Measurements from ENCODE around the gene LYPD6B.
A peak's percentile ranks its signal among the peaks of the same experiment; 100 is the strongest.

Gene LYPD6B

GRCh38 chr2:149160701-149161217 lies 122.3 kb downstream of the LYPD6B start:
- peaks cover 21% of the 10 kb centered on the region for H3K4me1 ChIP-seq (ENCODE audit: control insufficient read depth, insufficient read depth, low read length)
- no peaks in the 10 kb centered on the region for H3K9me3 ChIP-seq (ENCODE audit: control insufficient read depth, insufficient read depth, low read length)
- H3K4me3 ChIP-seq (ENCODE audit: low read depth, low read length) = no peak overlapping the region
- H3K27me3 ChIP-seq (ENCODE audit: control insufficient read depth, insufficient read depth, low read length) = no peaks in the 10 kb centered on the region
- H3K36me3 ChIP-seq (ENCODE audit: control insufficient read depth, insufficient read depth, low read length) = no peaks in the 10 kb centered on the region
- H3K9ac ChIP-seq (ENCODE audit: low read depth, low read length) = no peak overlapping the region
- H3K27ac ChIP-seq (ENCODE audit: low read depth, low read length) = no peak overlapping the region

DNA sequence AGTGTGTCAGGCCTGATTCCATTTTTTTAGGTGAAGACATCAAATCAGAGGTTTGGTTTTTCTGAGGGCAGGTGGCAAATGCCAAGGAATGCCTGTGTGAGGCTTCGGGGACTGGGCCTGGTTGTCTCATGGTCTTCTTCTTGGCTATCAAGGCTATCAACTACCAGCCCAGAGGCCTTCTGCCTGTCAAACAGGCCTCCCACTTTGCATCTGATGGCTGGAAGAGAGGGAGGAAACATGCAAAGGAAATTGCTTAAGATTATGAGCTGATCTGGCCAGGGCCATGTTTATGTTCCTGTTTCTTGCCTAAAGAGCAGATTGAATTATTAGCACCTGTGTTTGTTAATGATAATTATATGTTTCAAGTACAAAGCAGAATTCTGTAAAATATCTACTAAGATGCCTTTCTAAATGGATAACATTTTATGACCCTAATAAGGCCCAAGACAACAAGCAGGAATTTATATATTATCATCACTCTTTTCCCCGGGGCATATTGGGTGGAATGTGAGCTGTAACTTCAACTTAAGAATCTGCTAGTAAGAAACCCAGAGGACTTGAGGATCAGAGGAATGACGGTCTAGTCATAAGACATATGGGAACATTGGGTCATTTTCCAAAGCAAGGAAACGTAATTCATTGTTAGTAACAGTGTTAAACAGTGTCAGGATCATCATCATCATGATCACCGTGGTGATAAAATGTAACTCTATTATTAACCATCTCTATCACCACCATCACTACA lies 123.2 kb downstream of the LYPD6B start:
- Histone ChIP-seq H3K9ac (ENCODE audit: low read depth, low read length) (no peak overlapping the region), H3K4me3 (ENCODE audit: low read depth, low read length) (no peak overlapping the region), H3K4me1 (ENCODE audit: control insufficient read depth, insufficient read depth, low read length) (peaks cover 21% of the 10 kb centered on the region), H3K27me3 (ENCODE audit: control insufficient read depth, insufficient read depth, low read length) (no peaks in the 10 kb centered on the region), H3K27ac (ENCODE audit: low read depth, low read length) (no peak overlapping the region), H3K9me3 (ENCODE audit: control insufficient read depth, insufficient read depth, low read length) (no peaks in the 10 kb centered on the region), H3K36me3 (ENCODE audit: control insufficient read depth, insufficient read depth, low read length) (no peaks in the 10 kb centered on the region)

DNA sequence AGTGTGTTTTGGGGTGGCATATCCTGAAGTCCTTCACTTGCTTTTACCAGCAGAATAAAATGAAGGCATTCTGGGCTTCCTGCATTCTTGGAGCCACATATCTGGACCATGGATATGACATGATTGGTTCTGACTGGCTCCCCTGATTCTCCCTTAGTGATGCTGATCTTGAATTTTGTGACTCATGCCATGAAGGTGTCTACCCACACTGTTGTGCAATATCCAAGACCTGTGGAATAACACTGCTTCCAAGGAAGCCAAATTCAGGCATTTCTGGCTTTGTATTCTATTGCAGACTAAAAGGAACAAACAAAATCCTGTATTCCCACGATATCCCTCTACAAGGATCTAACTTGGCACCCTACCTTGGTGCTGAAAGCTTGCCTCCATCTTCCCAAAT lies 125.8 kb downstream of the LYPD6B start:
- H3K4me1 ChIP-seq (ENCODE audit: control insufficient read depth, insufficient read depth, low read length) = peaks cover 21% of the 10 kb centered on the region
- no peak overlapping the region for H3K4me3 ChIP-seq (ENCODE audit: low read depth, low read length)
- no peak overlapping the region for H3K9ac ChIP-seq (ENCODE audit: low read depth, low read length)
- H3K36me3 ChIP-seq (ENCODE audit: control insufficient read depth, insufficient read depth, low read length) = no peaks in the 10 kb centered on the region
- H3K27ac ChIP-seq (ENCODE audit: low read depth, low read length) = no peak overlapping the region
- no peaks in the 10 kb centered on the region for H3K9me3 ChIP-seq (ENCODE audit: control insufficient read depth, insufficient read depth, low read length)
- no peaks in the 10 kb centered on the region for H3K27me3 ChIP-seq (ENCODE audit: control insufficient read depth, insufficient read depth, low read length)

GRCh38 chr2:149164827-149165226 lies 126.3 kb downstream of the LYPD6B start:
- no peak overlapping the region for H3K27ac ChIP-seq (ENCODE audit: low read depth, low read length)
- H3K9me3 ChIP-seq (ENCODE audit: control insufficient read depth, insufficient read depth, low read length) = no peaks in the 10 kb centered on the region
- H3K27me3 ChIP-seq (ENCODE audit: control insufficient read depth, insufficient read depth, low read length) = no peaks in the 10 kb centered on the region
- H3K4me1 ChIP-seq (ENCODE audit: control insufficient read depth, insufficient read depth, low read length) = peaks cover 20% of the 10 kb centered on the region
- H3K4me3 ChIP-seq (ENCODE audit: low read depth, low read length) = no peak overlapping the region
- no peak overlapping the region for H3K9ac ChIP-seq (ENCODE audit: low read depth, low read length)
- H3K36me3 ChIP-seq (ENCODE audit: control insufficient read depth, insufficient read depth, low read length) = no peaks in the 10 kb centered on the region

- Histone ChIP-seq H3K27ac (ENCODE audit: low read depth, low read length) (no peak overlapping the region), H3K9me3 (ENCODE audit: control insufficient read depth, insufficient read depth, low read length) (no peaks in the 10 kb centered on the region), H3K27me3 (ENCODE audit: control insufficient read depth, insufficient read depth, low read length) (no peaks in the 10 kb centered on the region), H3K9ac (ENCODE audit: low read depth, low read length) (no peak overlapping the region), H3K4me1 (ENCODE audit: control insufficient read depth, insufficient read depth, low read length) (peaks cover 17% of the 10 kb centered on the region), H3K36me3 (ENCODE audit: control insufficient read depth, insufficient read depth, low read length) (no peaks in the 10 kb centered on the region), H3K4me3 (ENCODE audit: low read depth, low read length) (no peak overlapping the region)
These were observed 128.7 kb downstream of the LYPD6B start for GRCh38 chr2:149167001-149167780.

DNA sequence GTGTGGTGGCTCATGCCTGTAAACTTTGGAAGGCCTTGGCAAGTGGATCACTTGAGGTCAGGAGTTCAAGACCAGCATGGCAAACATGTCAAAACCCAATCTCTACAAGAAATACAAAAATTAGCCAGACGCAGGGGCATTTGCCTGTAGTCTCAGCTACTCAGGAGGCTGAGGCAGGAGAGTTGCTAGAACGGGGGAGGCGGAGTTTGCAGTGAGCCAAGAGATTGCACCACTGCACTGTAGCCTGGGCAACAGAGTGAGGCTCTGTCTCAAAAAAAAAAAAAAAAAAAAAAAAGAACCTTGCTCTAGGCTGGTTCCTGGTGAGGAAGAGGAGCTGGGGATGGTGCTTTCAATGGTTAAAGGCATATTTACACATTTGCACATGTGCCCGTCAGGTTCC lies 129.4 kb downstream of the LYPD6B start:
- Histone ChIP-seq H3K27ac (ENCODE audit: low read depth, low read length) (no peak overlapping the region), H3K36me3 (ENCODE audit: control insufficient read depth, insufficient read depth, low read length) (no peaks in the 10 kb centered on the region), H3K9ac (ENCODE audit: low read depth, low read length) (no peak overlapping the region), H3K27me3 (ENCODE audit: control insufficient read depth, insufficient read depth, low read length) (no peaks in the 10 kb centered on the region), H3K9me3 (ENCODE audit: control insufficient read depth, insufficient read depth, low read length) (no peaks in the 10 kb centered on the region), H3K4me1 (ENCODE audit: control insufficient read depth, insufficient read depth, low read length) (peaks cover 13% of the 10 kb centered on the region), H3K4me3 (ENCODE audit: low read depth, low read length) (no peak overlapping the region)

DNA sequence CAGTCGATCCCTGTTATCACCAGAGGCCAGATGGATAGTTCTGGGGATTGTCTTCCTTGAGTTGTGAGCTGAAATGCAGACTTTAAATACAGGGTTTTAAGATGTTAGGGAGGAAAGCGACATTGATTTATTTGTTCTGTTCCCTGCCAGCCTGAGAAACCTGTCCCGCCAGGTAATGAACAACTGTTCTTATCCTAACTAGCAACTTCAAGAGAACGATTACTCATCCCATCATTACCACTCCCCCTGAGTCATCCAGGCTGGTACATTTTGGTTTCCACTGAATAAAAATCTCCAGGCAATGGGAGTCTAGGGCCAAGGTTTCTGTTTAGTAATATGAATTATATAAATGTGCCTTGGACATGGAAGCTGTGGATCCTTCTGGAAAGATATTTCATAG lies 131.2 kb downstream of the LYPD6B start:
- no peaks in the 10 kb centered on the region for H3K27me3 ChIP-seq (ENCODE audit: control insufficient read depth, insufficient read depth, low read length)
- no peaks in the 10 kb centered on the region for H3K36me3 ChIP-seq (ENCODE audit: control insufficient read depth, insufficient read depth, low read length)
- H3K27ac ChIP-seq (ENCODE audit: low read depth, low read length) = peak overlapping the region; percentile 59
- no peaks in the 10 kb centered on the region for H3K9me3 ChIP-seq (ENCODE audit: control insufficient read depth, insufficient read depth, low read length)
- H3K4me1 ChIP-seq (ENCODE audit: control insufficient read depth, insufficient read depth, low read length) = peaks cover 5% of the 10 kb centered on the region
- no peak overlapping the region for H3K9ac ChIP-seq (ENCODE audit: low read depth, low read length)
- no peak overlapping the region for H3K4me3 ChIP-seq (ENCODE audit: low read depth, low read length)

GRCh38 chr2:149170156-149170555 lies 131.7 kb downstream of the LYPD6B start:
- Histone ChIP-seq H3K9me3 (ENCODE audit: control insufficient read depth, insufficient read depth, low read length) (no peaks in the 10 kb centered on the region), H3K36me3 (ENCODE audit: control insufficient read depth, insufficient read depth, low read length) (no peaks in the 10 kb centered on the region), H3K9ac (ENCODE audit: low read depth, low read length) (no peak overlapping the region), H3K4me3 (ENCODE audit: low read depth, low read length) (no peak overlapping the region), H3K27ac (ENCODE audit: low read depth, low read length) (peak overlapping the region; percentile 33), H3K4me1 (ENCODE audit: control insufficient read depth, insufficient read depth, low read length) (peaks cover 5% of the 10 kb centered on the region), H3K27me3 (ENCODE audit: control insufficient read depth, insufficient read depth, low read length) (no peaks in the 10 kb centered on the region)

DNA sequence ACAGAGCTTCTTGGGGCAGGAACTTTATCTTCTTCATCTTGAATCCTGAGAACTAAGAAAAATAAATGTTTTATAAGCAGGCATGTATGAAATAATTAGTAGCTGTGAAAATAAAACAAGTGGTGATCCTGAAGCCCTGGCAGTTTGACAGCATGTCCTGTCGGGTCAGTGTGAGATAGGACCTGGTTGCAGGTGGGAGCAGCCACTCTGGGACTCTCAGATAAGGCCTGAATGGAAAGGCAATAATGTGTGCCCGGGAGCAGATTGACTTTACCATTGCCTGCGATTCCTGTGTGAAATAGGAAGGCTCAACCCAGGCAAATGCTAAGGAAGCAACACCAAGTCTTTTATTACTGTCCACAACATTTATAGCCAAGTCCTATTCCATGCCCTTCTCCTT lies 132.4 kb downstream of the LYPD6B start:
- H3K4me1 ChIP-seq (ENCODE audit: control insufficient read depth, insufficient read depth, low read length) = peaks cover 5% of the 10 kb centered on the region
- no peak overlapping the region for H3K9ac ChIP-seq (ENCODE audit: low read depth, low read length)
- no peaks in the 10 kb centered on the region for H3K36me3 ChIP-seq (ENCODE audit: control insufficient read depth, insufficient read depth, low read length)
- no peaks in the 10 kb centered on the region for H3K9me3 ChIP-seq (ENCODE audit: control insufficient read depth, insufficient read depth, low read length)
- H3K27me3 ChIP-seq (ENCODE audit: control insufficient read depth, insufficient read depth, low read length) = no peaks in the 10 kb centered on the region
- no peak overlapping the region for H3K4me3 ChIP-seq (ENCODE audit: low read depth, low read length)
- H3K27ac ChIP-seq (ENCODE audit: low read depth, low read length) = no peak overlapping the region

DNA sequence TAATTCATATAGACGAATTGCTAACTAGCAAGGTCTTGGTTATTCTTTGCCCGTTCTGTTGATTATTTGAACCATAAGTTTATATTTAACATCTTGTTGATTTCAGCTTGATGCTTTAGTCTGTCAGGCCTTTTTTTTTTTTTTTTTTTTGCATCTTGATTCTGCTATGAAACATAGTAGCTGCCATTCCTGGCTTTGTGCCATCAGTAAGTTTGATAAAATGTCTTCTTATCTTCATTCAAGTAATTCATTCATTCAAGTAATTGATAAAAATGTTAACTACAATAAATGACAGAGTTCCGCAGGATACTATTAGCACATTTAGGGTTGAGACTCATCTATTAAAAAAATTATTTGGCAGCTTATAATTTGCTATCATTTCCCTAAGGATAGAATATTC lies 134.7 kb downstream of the LYPD6B start:
- Histone ChIP-seq H3K27ac (ENCODE audit: low read depth, low read length) (no peak overlapping the region), H3K4me1 (ENCODE audit: control insufficient read depth, insufficient read depth, low read length) (no peaks in the 10 kb centered on the region), H3K4me3 (ENCODE audit: low read depth, low read length) (no peak overlapping the region), H3K9me3 (ENCODE audit: control insufficient read depth, insufficient read depth, low read length) (no peaks in the 10 kb centered on the region), H3K27me3 (ENCODE audit: control insufficient read depth, insufficient read depth, low read length) (no peaks in the 10 kb centered on the region), H3K36me3 (ENCODE audit: control insufficient read depth, insufficient read depth, low read length) (no peaks in the 10 kb centered on the region), H3K9ac (ENCODE audit: low read depth, low read length) (no peak overlapping the region)

GRCh38 chr2:149175956-149176355 lies 137.5 kb downstream of the LYPD6B start:
- no peak overlapping the region for H3K4me3 ChIP-seq (ENCODE audit: low read depth, low read length)
- H3K9ac ChIP-seq (ENCODE audit: low read depth, low read length) = no peak overlapping the region
- no peak overlapping the region for H3K27ac ChIP-seq (ENCODE audit: low read depth, low read length)
- no peaks in the 10 kb centered on the region for H3K36me3 ChIP-seq (ENCODE audit: control insufficient read depth, insufficient read depth, low read length)
- H3K4me1 ChIP-seq (ENCODE audit: control insufficient read depth, insufficient read depth, low read length) = no peaks in the 10 kb centered on the region; the same call in 1 of the 2 replicates
- H3K9me3 ChIP-seq (ENCODE audit: control insufficient read depth, insufficient read depth, low read length) = no peaks in the 10 kb centered on the region
- H3K27me3 ChIP-seq (ENCODE audit: control insufficient read depth, insufficient read depth, low read length) = no peaks in the 10 kb centered on the region
